GM23338 (cell line): ENCODE results near the gene NOXA1. TPM values are rescaled to one million over a fixed set of nuclear protein-coding genes. Genes with fewer than 3 reads are reported as not detected.
A peak's percentile ranks its signal among the peaks of the same experiment; 100 is the strongest.

Experiments used
- ATAC-seq: fragments of 200-7000 bp; cut with Tn5 transposase; 3 replicates; pipeline ENCODE4 v1.9.1; 2020
- DNase-seq: peaks from one replicate; pipeline ENCODE4 v3.0.0-alpha.2; 2015; ENCODE audit warnings: low spot score
- H2AFZ ChIP-seq: fragments of 200-600 bp; sonication (generic); 2 replicates; pipeline ENCODE4 v1.8.0; 2016; ENCODE audit warnings: antibody characterized with exemption, mild to moderate bottlenecking, moderate library complexity
- H3F3A ChIP-seq: fragments of 200-600 bp; sonication (generic); replicated peaks from 2 replicates; pipeline ENCODE4 v1.8.0; 2017; ENCODE audit warnings: antibody characterized with exemption, mixed run types, low read depth
- H3K27ac ChIP-seq: fragments of 200-600 bp; sonication (generic); 2 replicates; pipeline ENCODE4 v1.6.1; 2016; ENCODE audit warnings: low read depth
- H3K27me3 ChIP-seq: fragments of 200-600 bp; sonication (generic); 2 replicates; pipeline ENCODE4 v1.8.0; 2016; ENCODE audit warnings: mild to moderate bottlenecking, mixed run types, moderate library complexity; ENCODE audit not compliant: insufficient read depth
- H3K36me3 ChIP-seq: fragments of 200-600 bp; sonication (generic); 2 replicates; pipeline ENCODE4 v1.8.0; 2016; ENCODE audit warnings: mild to moderate bottlenecking; ENCODE audit not compliant: insufficient read depth
- H3K4me1 ChIP-seq: fragments of 200-600 bp; sonication (generic); 2 replicates; pipeline ENCODE4 v1.8.0; 2016; ENCODE audit warnings: mild to moderate bottlenecking, moderate library complexity; ENCODE audit not compliant: insufficient read depth
- H3K4me2 ChIP-seq: fragments of 200-600 bp; sonication (generic); 2 replicates; pipeline ENCODE4 v1.7.1; 2017; ENCODE audit warnings: mixed run types
- H3K4me3 ChIP-seq: fragments of 200-600 bp; sonication (generic); 2 replicates; pipeline ENCODE4 v1.6.1; 2016; ENCODE audit warnings: mixed run types
- H3K79me2 ChIP-seq: fragments of 200-600 bp; sonication (generic); replicated peaks from 2 replicates; pipeline ENCODE4 v1.8.0; 2017; ENCODE audit warnings: mild to moderate bottlenecking; ENCODE audit not compliant: insufficient read depth
- H3K9me2 ChIP-seq: fragments of 200-600 bp; sonication (generic); 2 replicates; pipeline ENCODE4 v1.8.0; 2017; ENCODE audit not compliant: insufficient read depth
- H4K20me1 ChIP-seq: fragments of 200-600 bp; sonication (generic); replicated peaks from 2 replicates; pipeline ENCODE4 v1.8.0; 2017; ENCODE audit warnings: mild to moderate bottlenecking; ENCODE audit not compliant: insufficient read depth
- H3K27ac Mint-ChIP-seq: 2 replicates; pipeline ENCODE4 v1.8.0; 2020; ENCODE audit warnings: inconsistent platforms, mild to moderate bottlenecking, moderate library complexity, mixed read lengths
- H3K27me3 Mint-ChIP-seq: 3 replicates; pipeline ENCODE4 v1.8.0; 2022; ENCODE audit warnings: low read depth, mild to moderate bottlenecking, moderate library complexity, mixed read lengths, inconsistent platforms; ENCODE audit not compliant: insufficient read depth, poor library complexity
- H3K36me3 Mint-ChIP-seq: 3 replicates; pipeline ENCODE4 v1.8.0; 2021; ENCODE audit warnings: low read depth, mild to moderate bottlenecking, inconsistent platforms, moderate library complexity, mixed read lengths
- H3K4me1 Mint-ChIP-seq: 3 replicates; pipeline ENCODE4 v1.8.0; 2020; ENCODE audit warnings: mild to moderate bottlenecking, inconsistent platforms, mixed read lengths
- H3K4me3 Mint-ChIP-seq: 3 replicates; pipeline ENCODE4 v1.8.0; 2021; ENCODE audit warnings: moderate library complexity, mild to moderate bottlenecking, inconsistent platforms, mixed read lengths
- H3K9me3 Mint-ChIP-seq: 3 replicates; pipeline ENCODE4 v1.8.0; 2020; ENCODE audit warnings: moderate library complexity, mild to moderate bottlenecking, inconsistent platforms, mixed read lengths
- CREB1 ChIP-seq: fragments of 250-450 bp; sonication (Bioruptor Pico); IDR thresholded peaks from 2 replicates; pipeline ENCODE4 v1.5.0; 2020; ENCODE audit warnings: low read depth, mild to moderate bottlenecking, moderate library complexity
- EZH2 ChIP-seq: fragments of 200-600 bp; sonication (generic); IDR thresholded peaks from one replicate; pipeline ENCODE4 v1.8.0; 2017; ENCODE audit warnings: antibody characterized with exemption, mild to moderate bottlenecking, low read depth; ENCODE audit not compliant: unreplicated experiment
- EZH2phosphoT487 ChIP-seq: fragments of 200-600 bp; sonication (generic); IDR thresholded peaks from one replicate; pipeline ENCODE4 v1.8.1; 2018; ENCODE audit warnings: antibody characterized with exemption; ENCODE audit not compliant: unreplicated experiment
- JUNB ChIP-seq: IDR thresholded peaks from one replicate; pipeline ENCODE4 v1.6.1; 2016; ENCODE audit warnings: antibody characterized with exemption; ENCODE audit not compliant: unreplicated experiment
- NANOG ChIP-seq: IDR thresholded peaks from 2 replicates; pipeline ENCODE4 v1.6.1; 2016; ENCODE audit warnings: antibody characterized with exemption, borderline replicate concordance
- POLR2AphosphoS5 ChIP-seq: IDR thresholded peaks from 2 replicates; pipeline ENCODE4 v1.6.1; 2016; ENCODE audit warnings: antibody characterized with exemption, low read depth
- STAT1 ChIP-seq: IDR thresholded peaks from one replicate; pipeline ENCODE4 v1.6.1; 2016; ENCODE audit warnings: antibody characterized with exemption; ENCODE audit not compliant: unreplicated experiment
- ZNF114 ChIP-seq: fragments of 250-450 bp; sonication (Bioruptor Pico); IDR thresholded peaks from 2 replicates; pipeline ENCODE4 v1.5.0; 2020; ENCODE audit warnings: mild to moderate bottlenecking, moderate library complexity
- ZNF331 ChIP-seq: fragments of 250-450 bp; sonication (Bioruptor Pico); IDR thresholded peaks from 2 replicates; pipeline ENCODE4 v1.5.0; 2020; ENCODE audit warnings: low read depth, mild to moderate bottlenecking, moderate library complexity
- polyA plus RNA-seq: library from polyadenylated mRNA; unstranded; fragments of >200 nt; fragmentation: Nextera tagmentation; extraction: Ambion mirVana; gene quantifications from 2 replicates; pipeline ENCODE4 v1.2.1, GENCODE V29; 2016
- total RNA-seq: library from RNA; depleted of rRNA; stranded (reverse); fragments of >200 nt; shearing (Covaris generic); gene quantifications from 2 replicates; pipeline ENCODE4 v1.2.3, GENCODE V29; 2014
- TF ChIP-seq, protein P1 (sequence below): IDR thresholded peaks from 2 replicates; pipeline ENCODE4 v1.6.1; 2016; ENCODE audit warnings: antibody characterized with exemption
- TF ChIP-seq, protein P2 (sequence below): IDR thresholded peaks from one replicate; pipeline ENCODE4 v1.6.1; 2018; ENCODE audit warnings: antibody characterized with exemption; ENCODE audit not compliant: unreplicated experiment
- TF ChIP-seq, protein P3 (sequence below), 2 experiments: fragments of 200-600 bp in 1 of 2; sonication (generic) in 1 of 2; conservative IDR thresholded peaks; 2 replicates each; pipeline versions ENCODE4 v1.5.1 to v1.6.1; 2016 to 2017; ENCODE audit warnings: antibody characterized with exemption in 2 of 2, low read depth in 2 of 2, mild to moderate bottlenecking in 2 of 2, moderate library complexity in 1 of 2
- TF ChIP-seq, protein P4 (sequence below): fragments of 250-450 bp; sonication (Bioruptor Pico); IDR thresholded peaks from 2 replicates; pipeline ENCODE4 v1.5.0; 2020; ENCODE audit warnings: mild to moderate bottlenecking, moderate library complexity

NOXA1 gene
- total and polyA plus RNA-seq, 2 experiments from 2014 or later, result 0.59 to 0.68 TPM

DNA sequence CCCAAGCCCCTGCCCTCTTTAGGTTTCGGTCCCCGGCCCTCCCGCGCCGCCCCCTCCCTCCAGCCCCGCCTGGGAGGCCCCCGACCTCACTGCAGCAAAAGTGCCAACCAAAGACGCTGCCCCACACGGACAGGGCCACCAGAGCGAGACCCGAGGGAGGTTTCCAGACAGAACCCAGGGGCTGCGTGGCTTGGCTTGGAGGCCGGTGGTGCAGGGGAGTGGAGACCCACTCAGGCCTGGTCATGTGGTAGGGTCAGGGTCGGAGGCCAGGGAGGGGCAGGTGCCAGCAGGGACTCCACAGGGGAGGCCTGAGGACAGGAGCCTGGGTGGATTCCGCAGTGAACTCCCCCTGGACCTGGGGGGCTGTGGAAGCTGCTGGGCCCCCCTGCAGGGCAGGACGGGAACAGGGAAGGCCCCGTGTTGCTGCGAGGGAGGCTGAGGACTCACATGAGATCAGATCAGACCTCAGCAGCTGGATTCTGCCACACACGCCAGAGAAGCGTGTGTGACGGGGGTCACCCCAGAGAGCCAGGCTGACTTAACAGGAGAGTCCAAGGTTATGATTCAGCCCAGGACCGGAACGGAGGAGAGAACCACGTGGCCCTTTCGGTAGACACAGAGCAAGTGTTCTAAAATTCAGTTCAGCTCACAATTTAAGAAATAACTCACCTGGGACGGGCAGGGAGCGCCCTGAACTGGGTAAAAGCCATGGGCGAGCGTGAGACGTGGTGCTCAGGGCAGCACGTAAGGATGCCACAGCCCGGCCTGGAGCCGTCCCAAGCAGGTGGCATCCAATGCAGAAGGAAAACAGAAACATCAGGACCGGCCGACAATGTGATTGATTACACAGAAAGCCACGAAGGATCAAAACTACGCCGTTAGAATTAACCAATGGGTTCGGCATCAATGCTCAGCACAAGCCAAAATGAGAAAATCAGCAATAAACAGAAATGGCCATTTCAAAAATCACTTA is 39.1 kb upstream of the NOXA1 start:
- ATAC-seq (no peak), DNase-seq (no peak)
- no peaks in the 10 kb centered on the region for H3K79me2 ChIP-seq
- Mint-ChIP-seq H3K36me3 (peaks cover 3% of the 10 kb centered on the region; the same call in 1 of the 3 replicates), H3K27ac (peak overlapping the region; percentile 27; the same call in 1 of the 2 replicates), H3K4me1 (peaks cover 2% of the 10 kb centered on the region; the same call in 2 of the 3 replicates), H3K27me3 (peaks cover 10% of the 10 kb centered on the region), H3K9me3 (peaks cover 2% of the 10 kb centered on the region; the same call in 1 of the 3 replicates), H3K4me3 (no peak overlapping the region)
- no peaks in the 10 kb centered on the region for H3F3A ChIP-seq
- H3K4me3 ChIP-seq, result no peak overlapping the region
- H4K20me1 ChIP-seq, result no peaks in the 10 kb centered on the region
- H3K36me3 ChIP-seq, result no peaks in the 10 kb centered on the region
- H3K27ac ChIP-seq, result no peak overlapping the region
- no peaks in the 10 kb centered on the region for H3K27me3 ChIP-seq
- no peaks in the 10 kb centered on the region for H3K9me2 ChIP-seq
- no peaks in the 10 kb centered on the region for H3K4me1 ChIP-seq
- H2AFZ ChIP-seq, result no peak overlapping the region
- no peak overlapping the region for H3K4me2 ChIP-seq
- TF ChIP-seq POLR2AphosphoS5 (no peak), NANOG (no peak), CREB1 (CRISPR knock-in tag) (no peak), JUNB (no peak), ZNF331 (CRISPR knock-in tag) (no peak), ZNF114 (CRISPR knock-in tag) (no peak), STAT1 (no peak), EZH2 (no peak), EZH2phosphoT487 (no peak)
- TF ChIP-seq, protein P1, sequence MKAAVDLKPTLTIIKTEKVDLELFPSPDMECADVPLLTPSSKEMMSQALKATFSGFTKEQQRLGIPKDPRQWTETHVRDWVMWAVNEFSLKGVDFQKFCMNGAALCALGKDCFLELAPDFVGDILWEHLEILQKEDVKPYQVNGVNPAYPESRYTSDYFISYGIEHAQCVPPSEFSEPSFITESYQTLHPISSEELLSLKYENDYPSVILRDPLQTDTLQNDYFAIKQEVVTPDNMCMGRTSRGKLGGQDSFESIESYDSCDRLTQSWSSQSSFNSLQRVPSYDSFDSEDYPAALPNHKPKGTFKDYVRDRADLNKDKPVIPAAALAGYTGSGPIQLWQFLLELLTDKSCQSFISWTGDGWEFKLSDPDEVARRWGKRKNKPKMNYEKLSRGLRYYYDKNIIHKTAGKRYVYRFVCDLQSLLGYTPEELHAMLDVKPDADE, result no peak
- TF ChIP-seq, protein P2, sequence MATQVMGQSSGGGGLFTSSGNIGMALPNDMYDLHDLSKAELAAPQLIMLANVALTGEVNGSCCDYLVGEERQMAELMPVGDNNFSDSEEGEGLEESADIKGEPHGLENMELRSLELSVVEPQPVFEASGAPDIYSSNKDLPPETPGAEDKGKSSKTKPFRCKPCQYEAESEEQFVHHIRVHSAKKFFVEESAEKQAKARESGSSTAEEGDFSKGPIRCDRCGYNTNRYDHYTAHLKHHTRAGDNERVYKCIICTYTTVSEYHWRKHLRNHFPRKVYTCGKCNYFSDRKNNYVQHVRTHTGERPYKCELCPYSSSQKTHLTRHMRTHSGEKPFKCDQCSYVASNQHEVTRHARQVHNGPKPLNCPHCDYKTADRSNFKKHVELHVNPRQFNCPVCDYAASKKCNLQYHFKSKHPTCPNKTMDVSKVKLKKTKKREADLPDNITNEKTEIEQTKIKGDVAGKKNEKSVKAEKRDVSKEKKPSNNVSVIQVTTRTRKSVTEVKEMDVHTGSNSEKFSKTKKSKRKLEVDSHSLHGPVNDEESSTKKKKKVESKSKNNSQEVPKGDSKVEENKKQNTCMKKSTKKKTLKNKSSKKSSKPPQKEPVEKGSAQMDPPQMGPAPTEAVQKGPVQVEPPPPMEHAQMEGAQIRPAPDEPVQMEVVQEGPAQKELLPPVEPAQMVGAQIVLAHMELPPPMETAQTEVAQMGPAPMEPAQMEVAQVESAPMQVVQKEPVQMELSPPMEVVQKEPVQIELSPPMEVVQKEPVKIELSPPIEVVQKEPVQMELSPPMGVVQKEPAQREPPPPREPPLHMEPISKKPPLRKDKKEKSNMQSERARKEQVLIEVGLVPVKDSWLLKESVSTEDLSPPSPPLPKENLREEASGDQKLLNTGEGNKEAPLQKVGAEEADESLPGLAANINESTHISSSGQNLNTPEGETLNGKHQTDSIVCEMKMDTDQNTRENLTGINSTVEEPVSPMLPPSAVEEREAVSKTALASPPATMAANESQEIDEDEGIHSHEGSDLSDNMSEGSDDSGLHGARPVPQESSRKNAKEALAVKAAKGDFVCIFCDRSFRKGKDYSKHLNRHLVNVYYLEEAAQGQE, result no peak
- TF ChIP-seq, protein P3, sequence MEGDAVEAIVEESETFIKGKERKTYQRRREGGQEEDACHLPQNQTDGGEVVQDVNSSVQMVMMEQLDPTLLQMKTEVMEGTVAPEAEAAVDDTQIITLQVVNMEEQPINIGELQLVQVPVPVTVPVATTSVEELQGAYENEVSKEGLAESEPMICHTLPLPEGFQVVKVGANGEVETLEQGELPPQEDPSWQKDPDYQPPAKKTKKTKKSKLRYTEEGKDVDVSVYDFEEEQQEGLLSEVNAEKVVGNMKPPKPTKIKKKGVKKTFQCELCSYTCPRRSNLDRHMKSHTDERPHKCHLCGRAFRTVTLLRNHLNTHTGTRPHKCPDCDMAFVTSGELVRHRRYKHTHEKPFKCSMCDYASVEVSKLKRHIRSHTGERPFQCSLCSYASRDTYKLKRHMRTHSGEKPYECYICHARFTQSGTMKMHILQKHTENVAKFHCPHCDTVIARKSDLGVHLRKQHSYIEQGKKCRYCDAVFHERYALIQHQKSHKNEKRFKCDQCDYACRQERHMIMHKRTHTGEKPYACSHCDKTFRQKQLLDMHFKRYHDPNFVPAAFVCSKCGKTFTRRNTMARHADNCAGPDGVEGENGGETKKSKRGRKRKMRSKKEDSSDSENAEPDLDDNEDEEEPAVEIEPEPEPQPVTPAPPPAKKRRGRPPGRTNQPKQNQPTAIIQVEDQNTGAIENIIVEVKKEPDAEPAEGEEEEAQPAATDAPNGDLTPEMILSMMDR (conservative IDR thresholded peaks at IDR 0.05; ENCODE audit: low read depth in 2 of 2), result no peak
- TF ChIP-seq, protein P4, sequence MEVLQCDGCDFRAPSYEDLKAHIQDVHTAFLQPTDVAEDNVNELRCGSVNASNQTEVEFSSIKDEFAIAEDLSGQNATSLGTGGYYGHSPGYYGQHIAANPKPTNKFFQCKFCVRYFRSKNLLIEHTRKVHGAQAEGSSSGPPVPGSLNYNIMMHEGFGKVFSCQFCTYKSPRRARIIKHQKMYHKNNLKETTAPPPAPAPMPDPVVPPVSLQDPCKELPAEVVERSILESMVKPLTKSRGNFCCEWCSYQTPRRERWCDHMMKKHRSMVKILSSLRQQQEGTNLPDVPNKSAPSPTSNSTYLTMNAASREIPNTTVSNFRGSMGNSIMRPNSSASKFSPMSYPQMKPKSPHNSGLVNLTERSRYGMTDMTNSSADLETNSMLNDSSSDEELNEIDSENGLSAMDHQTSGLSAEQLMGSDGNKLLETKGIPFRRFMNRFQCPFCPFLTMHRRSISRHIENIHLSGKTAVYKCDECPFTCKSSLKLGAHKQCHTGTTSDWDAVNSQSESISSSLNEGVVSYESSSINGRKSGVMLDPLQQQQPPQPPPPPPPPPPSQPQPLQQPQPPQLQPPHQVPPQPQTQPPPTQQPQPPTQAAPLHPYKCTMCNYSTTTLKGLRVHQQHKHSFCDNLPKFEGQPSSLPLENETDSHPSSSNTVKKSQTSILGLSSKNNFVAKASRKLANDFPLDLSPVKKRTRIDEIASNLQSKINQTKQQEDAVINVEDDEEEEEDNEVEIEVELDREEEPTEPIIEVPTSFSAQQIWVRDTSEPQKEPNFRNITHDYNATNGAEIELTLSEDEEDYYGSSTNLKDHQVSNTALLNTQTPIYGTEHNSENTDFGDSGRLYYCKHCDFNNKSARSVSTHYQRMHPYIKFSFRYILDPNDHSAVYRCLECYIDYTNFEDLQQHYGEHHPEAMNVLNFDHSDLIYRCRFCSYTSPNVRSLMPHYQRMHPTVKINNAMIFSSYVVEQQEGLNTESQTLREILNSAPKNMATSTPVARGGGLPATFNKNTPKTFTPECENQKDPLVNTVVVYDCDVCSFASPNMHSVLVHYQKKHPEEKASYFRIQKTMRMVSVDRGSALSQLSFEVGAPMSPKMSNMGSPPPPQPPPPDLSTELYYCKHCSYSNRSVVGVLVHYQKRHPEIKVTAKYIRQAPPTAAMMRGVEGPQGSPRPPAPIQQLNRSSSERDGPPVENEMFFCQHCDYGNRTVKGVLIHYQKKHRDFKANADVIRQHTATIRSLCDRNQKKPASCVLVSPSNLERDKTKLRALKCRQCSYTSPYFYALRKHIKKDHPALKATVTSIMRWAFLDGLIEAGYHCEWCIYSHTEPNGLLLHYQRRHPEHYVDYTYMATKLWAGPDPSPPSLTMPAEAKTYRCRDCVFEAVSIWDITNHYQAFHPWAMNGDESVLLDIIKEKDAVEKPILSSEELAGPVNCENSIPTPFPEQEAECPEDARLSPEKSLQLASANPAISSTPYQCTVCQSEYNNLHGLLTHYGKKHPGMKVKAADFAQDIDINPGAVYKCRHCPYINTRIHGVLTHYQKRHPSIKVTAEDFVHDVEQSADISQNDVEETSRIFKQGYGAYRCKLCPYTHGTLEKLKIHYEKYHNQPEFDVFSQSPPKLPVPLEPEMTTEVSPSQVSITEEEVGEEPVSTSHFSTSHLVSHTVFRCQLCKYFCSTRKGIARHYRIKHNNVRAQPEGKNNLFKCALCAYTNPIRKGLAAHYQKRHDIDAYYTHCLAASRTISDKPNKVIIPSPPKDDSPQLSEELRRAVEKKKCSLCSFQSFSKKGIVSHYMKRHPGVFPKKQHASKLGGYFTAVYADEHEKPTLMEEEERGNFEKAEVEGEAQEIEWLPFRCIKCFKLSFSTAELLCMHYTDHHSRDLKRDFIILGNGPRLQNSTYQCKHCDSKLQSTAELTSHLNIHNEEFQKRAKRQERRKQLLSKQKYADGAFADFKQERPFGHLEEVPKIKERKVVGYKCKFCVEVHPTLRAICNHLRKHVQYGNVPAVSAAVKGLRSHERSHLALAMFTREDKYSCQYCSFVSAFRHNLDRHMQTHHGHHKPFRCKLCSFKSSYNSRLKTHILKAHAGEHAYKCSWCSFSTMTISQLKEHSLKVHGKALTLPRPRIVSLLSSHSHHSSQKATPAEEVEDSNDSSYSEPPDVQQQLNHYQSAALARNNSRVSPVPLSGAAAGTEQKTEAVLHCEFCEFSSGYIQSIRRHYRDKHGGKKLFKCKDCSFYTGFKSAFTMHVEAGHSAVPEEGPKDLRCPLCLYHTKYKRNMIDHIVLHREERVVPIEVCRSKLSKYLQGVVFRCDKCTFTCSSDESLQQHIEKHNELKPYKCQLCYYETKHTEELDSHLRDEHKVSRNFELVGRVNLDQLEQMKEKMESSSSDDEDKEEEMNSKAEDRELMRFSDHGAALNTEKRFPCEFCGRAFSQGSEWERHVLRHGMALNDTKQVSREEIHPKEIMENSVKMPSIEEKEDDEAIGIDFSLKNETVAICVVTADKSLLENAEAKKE, result no peak
